Glutamatergic neuron (in vitro differentiated cells): ENCODE data around the gene ZNF438. TPM values are rescaled to one million over a fixed set of nuclear protein-coding genes. Genes with fewer than 3 reads are reported as not detected.

Source experiments
- DNase-seq: peaks from one replicate; pipeline ENCODE4 v3.0.0; 2022
- H3K27ac Mint-ChIP-seq: one replicate; pipeline ENCODE4 v1.8.0; 2020; ENCODE audit warnings: mild to moderate bottlenecking, mixed read lengths, inconsistent platforms; ENCODE audit not compliant: unreplicated experiment
- H3K27me3 Mint-ChIP-seq: one replicate; pipeline ENCODE4 v1.8.0; 2020; ENCODE audit warnings: mild to moderate bottlenecking, moderate library complexity, mixed read lengths, inconsistent platforms; ENCODE audit not compliant: unreplicated experiment
- H3K36me3 Mint-ChIP-seq: one replicate; pipeline ENCODE4 v1.8.0; 2020; ENCODE audit warnings: mild to moderate bottlenecking, mixed read lengths, inconsistent platforms; ENCODE audit not compliant: unreplicated experiment
- H3K4me1 Mint-ChIP-seq: one replicate; pipeline ENCODE4 v1.8.0; 2020; ENCODE audit warnings: mild to moderate bottlenecking, low read depth, mixed read lengths, inconsistent platforms; ENCODE audit not compliant: unreplicated experiment
- H3K4me3 Mint-ChIP-seq: one replicate; pipeline ENCODE4 v1.8.0; 2020; ENCODE audit warnings: mild to moderate bottlenecking, mixed read lengths, inconsistent platforms; ENCODE audit not compliant: unreplicated experiment
- H3K9me3 Mint-ChIP-seq: one replicate; pipeline ENCODE4 v1.8.0; 2020; ENCODE audit warnings: mild to moderate bottlenecking, moderate library complexity, mixed read lengths, inconsistent platforms; ENCODE audit not compliant: unreplicated experiment
- total RNA-seq: library from RNA; stranded (reverse); fragmentation: NEBNext Ultra II Directional; extraction: Animal tissue kit (Norgen Biotek cat#: 25700); gene quantifications from one replicate; pipeline ENCODE4 v1.2.1, GENCODE V29; 2021; ENCODE audit not compliant: unreplicated experiment
- TF ChIP-seq, protein P1 (sequence below): fragments of 200-600 bp; sonication (generic); IDR thresholded peaks from one replicate; pipeline ENCODE4 v1.5.0; 2021; ENCODE audit not compliant: partially characterized antibody, unreplicated experiment

ZNF438 gene
- total RNA-seq, 1 donor from 2014 or later = 3.5 TPM

- Mint-ChIP-seq H3K27me3 (peaks cover 4% of the 10 kb centered on the region), H3K9me3 (peaks cover 11% of the 10 kb centered on the region)
Observed at GRCh38 chr10:31034098-31034909, 2.6 kb upstream of the ZNF438 start.

DNA sequence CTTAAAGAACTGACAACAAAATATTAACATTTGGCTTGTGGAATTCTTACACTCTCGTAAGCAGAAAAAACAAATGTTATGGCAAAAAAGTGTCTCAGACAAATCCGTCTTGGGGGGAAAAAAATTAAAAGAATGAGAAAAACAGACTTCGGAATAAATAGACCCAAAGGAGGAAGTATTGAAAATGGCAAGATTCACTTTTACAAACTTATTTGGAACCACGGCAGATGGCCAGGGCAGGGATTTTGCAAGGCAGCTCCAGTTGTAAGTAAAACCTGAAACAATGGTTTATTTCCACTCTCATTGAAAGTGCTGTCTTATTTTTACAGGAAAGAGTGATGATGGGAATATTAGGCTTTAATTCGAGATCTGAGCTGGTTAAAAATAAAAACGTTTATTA, 1.5 kb upstream of the ZNF438 start:
- peaks cover 9% of the 10 kb centered on the region for H3K9me3 Mint-ChIP-seq
- DNase-seq = no peak
- H3K27me3 Mint-ChIP-seq = peaks cover 4% of the 10 kb centered on the region
- TF ChIP-seq, protein P1, sequence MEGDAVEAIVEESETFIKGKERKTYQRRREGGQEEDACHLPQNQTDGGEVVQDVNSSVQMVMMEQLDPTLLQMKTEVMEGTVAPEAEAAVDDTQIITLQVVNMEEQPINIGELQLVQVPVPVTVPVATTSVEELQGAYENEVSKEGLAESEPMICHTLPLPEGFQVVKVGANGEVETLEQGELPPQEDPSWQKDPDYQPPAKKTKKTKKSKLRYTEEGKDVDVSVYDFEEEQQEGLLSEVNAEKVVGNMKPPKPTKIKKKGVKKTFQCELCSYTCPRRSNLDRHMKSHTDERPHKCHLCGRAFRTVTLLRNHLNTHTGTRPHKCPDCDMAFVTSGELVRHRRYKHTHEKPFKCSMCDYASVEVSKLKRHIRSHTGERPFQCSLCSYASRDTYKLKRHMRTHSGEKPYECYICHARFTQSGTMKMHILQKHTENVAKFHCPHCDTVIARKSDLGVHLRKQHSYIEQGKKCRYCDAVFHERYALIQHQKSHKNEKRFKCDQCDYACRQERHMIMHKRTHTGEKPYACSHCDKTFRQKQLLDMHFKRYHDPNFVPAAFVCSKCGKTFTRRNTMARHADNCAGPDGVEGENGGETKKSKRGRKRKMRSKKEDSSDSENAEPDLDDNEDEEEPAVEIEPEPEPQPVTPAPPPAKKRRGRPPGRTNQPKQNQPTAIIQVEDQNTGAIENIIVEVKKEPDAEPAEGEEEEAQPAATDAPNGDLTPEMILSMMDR = no peak
- H3K27ac Mint-ChIP-seq = peak overlapping the region; percentile 92
- peaks cover 21% of the 10 kb centered on the region for H3K4me1 Mint-ChIP-seq
- H3K36me3 Mint-ChIP-seq = no peaks in the 10 kb centered on the region
- H3K4me3 Mint-ChIP-seq = peak overlapping the region; percentile 88

More at GRCh38 chr10:31034098-31034909, 2.6 kb upstream of the ZNF438 start:
- Mint-ChIP-seq H3K27ac (no peak overlapping the region), H3K36me3 (no peaks in the 10 kb centered on the region), H3K4me3 (no peak overlapping the region), H3K4me1 (peaks cover 21% of the 10 kb centered on the region)
- no peak for DNase-seq
- TF ChIP-seq, protein P1 = no peak

- Mint-ChIP-seq H3K9me3 (peaks cover 9% of the 10 kb centered on the region), H3K36me3 (no peaks in the 10 kb centered on the region), H3K4me3 (peak overlapping the region; percentile 88), H3K27me3 (peaks cover 4% of the 10 kb centered on the region), H3K4me1 (peaks cover 21% of the 10 kb centered on the region), H3K27ac (peak overlapping the region; percentile 92)
- DNase-seq = peak; percentile 96
- TF ChIP-seq, protein P1 = no peak
Observed at GRCh38 chr10:31032258-31033132, 830 bp upstream of the ZNF438 start.

- DNase-seq = no peak
- peaks cover 2% of the 10 kb centered on the region for H3K27me3 Mint-ChIP-seq
- TF ChIP-seq, protein P1 = no peak
- peaks cover 4% of the 10 kb centered on the region for H3K9me3 Mint-ChIP-seq
- no peaks in the 10 kb centered on the region for H3K36me3 Mint-ChIP-seq
- H3K27ac Mint-ChIP-seq = peak overlapping the region; percentile 84
- peaks cover 16% of the 10 kb centered on the region for H3K4me1 Mint-ChIP-seq
- peak overlapping the region; percentile 83 for H3K4me3 Mint-ChIP-seq
Observed at GRCh38 chr10:31031205-31031557, 484 bp downstream of the ZNF438 start.
